Epithelial cell of proximal tubule (primary cell): Measurements from ENCODE around the gene ZFYVE21. TPM values are rescaled to one million over a fixed set of nuclear protein-coding genes. Genes with fewer than 3 reads are reported as not detected.

ENCODE experiments used
- DNase-seq: peaks from one replicate; pipeline ENCODE4 v3.0.0-alpha.2; 2011; ENCODE audit warnings: low read depth
- H3K4me3 ChIP-seq: 2 replicates; pipeline ENCODE4 v1.5.1; 2011; ENCODE audit warnings: low read depth, mild to moderate bottlenecking, low read length
- CTCF ChIP-seq: conservative IDR thresholded peaks from 2 replicates; pipeline ENCODE4 v1.5.1; 2012; ENCODE audit warnings: low read depth, mild to moderate bottlenecking, low read length
- total RNA-seq: library from RNA; depleted of rRNA; stranded (reverse); fragments of >200 nt; gene quantifications from 2 replicates; pipeline ENCODE4 v1.2.3, GENCODE V29; 2015

ZFYVE21 gene
- total RNA-seq, 1 donor from 2014 or later = 74.1 TPM

- no peak for TF ChIP-seq CTCF
- DNase-seq = no peak
- no peak overlapping the region for H3K4me3 ChIP-seq
Measured at GRCh38 chr14:103676881-103677675, 38.5 kb upstream of the ZFYVE21 start.

GRCh38 chr14:103679351-103679750, 36.3 kb upstream of the ZFYVE21 start:
- no peak overlapping the region for H3K4me3 ChIP-seq
- peak; percentile 47 for TF ChIP-seq CTCF
- DNase-seq = no peak

GRCh38 chr14:103680491-103681231, 34.9 kb upstream of the ZFYVE21 start:
- TF ChIP-seq CTCF = no peak
- DNase-seq = no peak
- H3K4me3 ChIP-seq = no peak overlapping the region

GRCh38 chr14:103683139-103683538, 32.5 kb upstream of the ZFYVE21 start:
- TF ChIP-seq CTCF = no peak
- H3K4me3 ChIP-seq = no peak overlapping the region

GRCh38 chr14:103684471-103684870, 31.1 kb upstream of the ZFYVE21 start:
- no peak for DNase-seq
- no peak overlapping the region for H3K4me3 ChIP-seq
- TF ChIP-seq CTCF = no peak

More at GRCh38 chr14:103683139-103683538, 32.5 kb upstream of the ZFYVE21 start:
- no peak for DNase-seq

GRCh38 chr14:103684871-103685270, 30.7 kb upstream of the ZFYVE21 start:
- TF ChIP-seq CTCF = no peak
- no peak for DNase-seq
- H3K4me3 ChIP-seq = no peak overlapping the region
